ENCODE results near the gene COPZ2.
"Not testable (repeated sequence)": the region's sequence is repeated elsewhere in the genome, so short reads cannot be mapped to it uniquely, and the experiment has no call there.

Gene COPZ2

DNA sequence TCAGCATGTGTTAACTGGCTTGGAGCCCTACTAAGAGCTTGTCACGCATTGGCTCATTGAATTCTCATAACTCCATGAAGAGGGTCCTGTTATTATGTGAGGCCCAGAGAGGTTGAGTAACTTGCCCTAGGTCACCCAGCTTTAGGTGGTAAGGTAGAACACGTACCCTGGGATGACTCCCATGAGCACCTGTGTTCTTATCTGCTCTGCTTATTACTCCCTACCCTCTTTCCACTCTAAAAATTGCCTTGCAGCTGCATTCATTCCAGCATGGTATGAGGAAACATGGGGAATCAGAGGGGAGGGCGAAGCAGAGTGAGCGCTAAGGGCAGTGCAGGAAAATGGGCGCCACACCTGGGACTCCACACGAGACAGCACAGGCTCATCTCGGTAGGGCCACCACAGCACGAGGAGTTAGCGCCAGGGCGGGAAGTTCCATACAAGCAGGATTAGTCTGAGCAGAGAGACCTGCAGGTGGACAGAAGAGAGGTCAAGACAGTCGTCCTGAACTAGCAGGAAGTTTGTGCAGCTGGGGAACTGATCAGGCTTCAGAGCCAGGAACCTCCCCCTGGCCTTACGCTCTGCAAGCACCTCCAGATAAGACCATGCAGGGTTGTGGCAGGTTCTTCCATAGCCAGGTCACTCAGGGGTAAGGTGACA, 10.1 kb downstream of the COPZ2 start:
- no peak for DNase-seq

DNA sequence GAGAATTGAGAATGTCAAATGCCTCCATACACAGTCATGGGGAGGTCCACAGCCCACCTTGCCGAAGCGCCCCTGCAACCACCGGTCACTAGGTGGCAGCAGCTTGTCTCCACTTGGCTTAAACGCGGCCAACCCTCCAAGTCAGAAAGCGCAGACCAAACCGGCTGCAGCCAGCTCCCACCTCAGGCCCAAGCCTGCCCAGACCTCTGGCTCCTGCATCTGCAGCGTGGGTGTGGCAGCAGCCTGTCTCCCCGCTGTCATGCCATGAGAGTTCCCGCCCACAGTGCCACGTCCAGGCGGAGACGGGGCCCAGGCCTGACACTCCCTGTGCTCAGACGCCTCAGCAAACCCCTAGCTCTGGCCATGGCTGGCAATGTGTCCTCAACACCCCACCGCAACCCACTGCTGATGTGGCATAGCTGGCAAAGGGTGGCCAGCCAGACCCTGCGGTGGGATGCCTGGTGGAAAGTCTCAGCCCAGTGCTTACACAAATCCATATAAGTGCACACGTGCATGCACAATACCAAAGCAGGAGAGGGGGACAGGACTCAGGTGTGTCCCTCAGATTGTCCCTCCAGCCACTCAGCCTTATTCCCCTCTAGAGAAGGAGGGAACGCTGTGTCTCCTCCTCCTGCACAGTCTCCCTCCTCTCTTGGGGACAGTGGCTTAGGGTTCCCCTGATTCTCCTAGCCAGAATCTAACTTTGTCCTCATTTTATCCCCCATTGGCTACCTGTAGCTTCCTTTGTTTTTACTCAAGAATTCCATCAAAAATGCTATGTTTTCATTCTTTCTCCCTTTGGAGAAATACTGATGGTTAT, 10.9 kb downstream of the COPZ2 start:
- peak; percentile 81 for DNase-seq

DNA sequence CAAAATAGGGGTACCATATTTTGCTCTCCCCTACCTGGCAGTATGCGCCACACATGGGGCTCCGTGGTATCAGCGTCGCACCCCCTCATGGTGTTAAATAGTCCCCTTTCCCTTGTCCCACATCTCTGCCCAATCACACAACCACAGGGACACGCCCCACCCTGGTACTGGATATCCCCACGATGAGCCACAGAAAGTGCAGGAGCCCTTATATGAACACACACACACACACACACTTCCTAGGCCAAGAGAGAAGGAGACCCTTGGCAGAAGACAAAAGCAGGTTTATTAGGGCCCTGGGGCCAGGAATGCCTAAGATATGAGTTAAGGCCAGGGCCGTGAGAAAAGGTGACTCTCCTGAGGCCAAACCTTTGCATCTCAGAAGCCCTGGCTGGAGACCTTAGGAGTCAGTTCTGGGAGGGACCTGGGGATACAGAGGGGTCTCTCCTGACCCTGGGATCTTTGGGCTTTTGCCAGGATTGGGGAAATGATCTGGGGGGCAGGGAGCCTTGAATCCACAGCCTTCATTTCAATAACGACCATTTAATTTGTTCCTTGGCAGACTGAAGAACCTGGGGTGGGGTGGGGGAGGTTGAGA, 11.6 kb downstream of the COPZ2 start:
- peak; percentile 53 for DNase-seq

DNA sequence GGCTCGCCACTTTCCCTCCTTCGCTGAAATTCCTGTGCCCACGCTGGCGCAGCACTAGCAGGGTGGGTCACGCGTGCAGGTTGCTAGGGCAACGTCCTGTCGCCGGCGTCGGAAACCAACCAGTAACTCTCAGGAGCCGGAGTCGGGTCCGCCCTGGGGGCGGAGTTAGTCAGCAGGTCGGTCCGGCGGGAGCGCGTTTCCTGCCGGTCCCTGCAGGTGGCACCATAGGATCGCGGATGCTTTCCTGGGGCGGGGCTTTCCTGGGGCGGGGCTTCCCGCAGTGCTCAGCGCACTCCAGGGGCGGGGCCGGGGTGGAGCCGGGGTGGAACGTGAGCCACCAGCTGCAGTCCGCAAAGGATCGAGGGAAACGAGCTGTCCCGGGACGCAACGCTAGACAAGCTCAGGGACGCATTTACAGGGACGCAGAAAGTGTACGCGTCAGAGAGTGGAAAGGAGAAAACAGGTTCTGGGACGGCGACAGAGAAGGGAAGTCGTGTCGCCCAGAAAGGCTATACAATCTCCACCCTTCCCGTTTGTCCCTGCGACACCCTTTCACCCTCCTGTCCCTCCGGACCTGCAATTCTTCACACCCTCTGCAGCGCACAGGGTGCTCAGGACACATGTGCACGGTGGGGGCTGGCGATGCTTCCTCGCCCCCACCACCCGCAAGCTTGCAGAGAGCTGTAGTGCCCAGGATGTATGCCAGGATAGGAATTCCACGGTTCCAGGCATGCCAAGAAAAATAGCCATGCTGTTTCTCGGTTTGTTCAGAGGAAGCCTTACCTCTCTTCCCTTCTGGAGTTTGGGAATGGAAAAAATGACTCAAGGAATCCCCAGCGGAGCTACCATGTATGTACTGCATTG, 12.3 kb downstream of the COPZ2 start:
- DNase-seq: peak; percentile 97

DNA sequence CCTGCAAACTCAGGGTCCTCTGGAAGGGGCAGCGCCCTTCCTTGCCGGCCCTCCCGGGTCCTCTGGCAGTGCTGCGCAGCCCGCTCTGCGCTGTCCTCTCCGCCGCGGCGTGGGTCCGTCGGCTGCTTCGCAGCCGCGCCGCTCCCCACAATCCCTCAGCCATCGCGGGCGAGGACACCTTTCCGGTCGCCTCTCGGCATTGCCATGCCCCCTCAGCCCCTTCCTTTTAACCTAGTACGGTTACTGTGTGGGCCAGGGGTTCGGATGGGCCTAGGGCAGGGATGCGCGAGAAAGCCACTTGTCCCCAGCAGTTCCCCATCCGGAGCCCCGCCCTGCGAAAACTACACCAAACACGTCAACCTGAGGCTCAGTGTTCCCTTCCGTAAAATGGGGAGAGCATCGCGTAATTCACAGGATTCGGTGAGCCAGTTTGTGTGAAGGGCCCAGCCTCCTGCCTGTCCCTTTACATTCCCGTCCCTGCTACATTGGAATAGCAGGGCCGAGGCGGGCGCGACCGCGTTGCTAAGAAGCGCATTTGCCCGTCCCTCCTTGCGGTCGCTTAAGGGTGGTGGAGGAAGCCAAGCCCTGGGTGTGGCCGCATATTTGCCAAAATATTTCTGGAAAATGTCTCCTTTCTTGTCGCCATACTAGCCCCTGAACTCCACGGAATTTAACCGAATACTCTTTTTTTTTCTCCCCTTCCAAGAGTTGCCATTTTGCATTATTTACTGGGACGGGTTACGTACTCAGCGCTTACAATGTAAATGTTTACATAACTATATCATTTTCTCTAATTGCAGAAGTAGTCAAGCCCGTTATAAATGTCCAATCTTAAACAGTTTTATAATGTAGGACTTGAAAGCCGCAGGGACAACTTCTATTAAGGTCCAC, 13.2 kb downstream of the COPZ2 start:
- DNase-seq: no peak

DNA sequence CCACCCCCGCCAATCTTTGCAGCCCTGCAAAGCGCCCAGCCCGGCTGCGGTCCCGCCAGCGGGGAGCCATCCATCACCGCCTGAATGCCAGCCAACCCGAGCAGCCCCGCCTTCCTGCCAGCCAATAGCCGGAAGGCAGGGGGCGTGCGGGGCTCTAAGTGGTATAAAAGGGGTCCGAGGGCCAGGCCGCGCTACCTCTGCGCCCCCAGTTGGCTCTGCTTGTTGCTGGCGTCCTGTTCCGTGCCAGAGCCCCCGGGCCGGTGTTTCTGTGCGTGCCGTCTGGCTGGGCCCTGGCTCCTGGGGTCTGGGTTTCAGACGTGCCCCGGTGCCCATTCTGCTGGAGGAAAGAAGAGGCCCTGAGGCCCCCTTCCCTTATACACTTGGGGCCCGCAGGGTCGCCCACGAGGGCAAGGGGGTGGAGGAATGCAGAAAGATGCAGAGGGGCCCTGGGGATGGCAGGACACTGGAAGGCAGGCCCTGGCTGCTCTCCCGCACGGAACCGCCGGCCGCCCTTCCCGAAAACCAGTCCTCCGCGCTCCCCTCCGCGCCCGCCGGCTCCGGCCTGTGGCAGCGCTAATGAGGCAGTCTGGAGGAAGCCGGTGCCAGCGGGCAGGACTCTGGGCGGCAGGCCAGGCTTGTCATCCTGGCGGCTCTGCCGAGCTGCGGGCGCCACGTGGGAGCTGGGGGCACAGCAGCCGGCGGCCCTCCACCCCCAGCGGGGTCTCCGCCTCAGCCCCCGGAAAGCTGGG, 14.0 kb downstream of the COPZ2 start:
- peak; percentile 77 for DNase-seq

DNA sequence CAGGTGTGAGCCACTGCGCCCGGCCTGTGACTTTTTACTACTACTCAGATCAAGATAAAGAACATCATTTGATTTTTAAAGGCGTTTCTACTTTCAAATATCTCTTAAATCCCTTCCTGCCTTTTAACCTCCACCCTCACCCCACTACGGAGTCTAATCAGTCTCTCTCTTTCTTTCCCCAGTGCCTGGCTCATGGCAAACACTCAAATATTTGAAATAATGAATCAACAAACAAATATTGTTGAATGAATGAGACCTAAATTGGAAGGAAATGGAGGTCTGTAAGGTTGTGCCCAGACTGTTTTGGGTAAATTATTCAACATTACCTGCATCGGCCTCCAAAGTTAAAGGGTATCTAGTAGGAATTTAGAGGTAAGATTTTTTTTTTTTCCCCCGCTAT, 14.7 kb downstream of the COPZ2 start:
- DNase-seq: no peak

DNA sequence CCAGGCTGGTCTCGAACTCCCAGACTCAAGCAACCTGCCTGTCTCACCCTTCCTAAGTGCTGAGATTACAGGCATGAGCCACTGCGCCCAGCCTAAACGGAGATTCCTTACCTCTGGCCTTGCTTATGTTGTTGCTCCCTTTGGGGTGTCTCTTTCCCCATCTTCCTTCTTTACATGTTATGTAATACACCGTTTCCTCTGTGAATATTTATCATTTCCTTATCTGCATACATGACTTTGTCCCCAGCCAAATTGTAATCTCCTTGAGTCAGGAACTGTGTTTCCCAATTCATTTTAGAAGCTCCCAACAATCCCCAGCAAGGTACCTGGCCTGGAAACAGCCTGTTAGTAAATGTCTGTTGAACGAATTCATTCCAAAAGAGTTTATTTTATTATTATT, 15.7 kb downstream of the COPZ2 start:
- DNase-seq: no peak

DNA sequence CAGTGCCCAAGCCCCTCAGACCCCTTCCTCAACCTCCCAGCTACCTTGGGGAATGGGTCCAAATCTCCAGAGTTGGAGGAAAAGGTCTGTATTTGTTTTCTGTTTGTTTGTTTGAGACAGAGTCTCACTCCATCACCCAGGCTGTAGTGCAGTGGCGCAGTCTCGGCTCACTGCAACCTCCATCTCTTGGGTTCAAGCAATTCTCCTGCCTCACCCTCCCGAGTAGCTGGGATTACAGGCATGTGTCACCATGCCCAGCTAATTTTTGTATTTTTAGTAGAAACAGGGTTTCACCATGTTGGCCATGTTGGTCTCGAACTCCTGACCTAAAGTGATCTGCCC, 19.8 kb downstream of the COPZ2 start:
- not testable (repeated sequence) for DNase-seq

DNA sequence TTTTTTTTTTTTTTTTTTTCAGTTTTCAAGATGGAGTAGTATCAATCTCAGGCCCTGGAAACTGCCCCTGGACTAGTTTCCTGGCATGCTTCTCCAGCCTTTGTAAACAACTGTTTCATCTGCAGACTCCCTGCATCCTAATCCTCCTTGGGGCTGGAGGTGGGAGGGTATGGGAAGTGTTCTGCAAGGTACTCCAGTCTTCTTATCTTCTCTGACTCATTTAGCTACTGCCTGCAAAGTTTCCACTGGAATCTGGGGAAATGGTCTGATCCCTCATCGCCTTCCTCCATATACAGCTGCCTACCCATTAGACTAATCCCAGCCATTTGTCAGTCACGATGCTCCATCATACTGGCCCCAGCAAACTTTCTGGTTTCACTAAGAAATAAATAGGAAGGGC, 21.5 kb downstream of the COPZ2 start:
- DNase-seq: no peak

DNA sequence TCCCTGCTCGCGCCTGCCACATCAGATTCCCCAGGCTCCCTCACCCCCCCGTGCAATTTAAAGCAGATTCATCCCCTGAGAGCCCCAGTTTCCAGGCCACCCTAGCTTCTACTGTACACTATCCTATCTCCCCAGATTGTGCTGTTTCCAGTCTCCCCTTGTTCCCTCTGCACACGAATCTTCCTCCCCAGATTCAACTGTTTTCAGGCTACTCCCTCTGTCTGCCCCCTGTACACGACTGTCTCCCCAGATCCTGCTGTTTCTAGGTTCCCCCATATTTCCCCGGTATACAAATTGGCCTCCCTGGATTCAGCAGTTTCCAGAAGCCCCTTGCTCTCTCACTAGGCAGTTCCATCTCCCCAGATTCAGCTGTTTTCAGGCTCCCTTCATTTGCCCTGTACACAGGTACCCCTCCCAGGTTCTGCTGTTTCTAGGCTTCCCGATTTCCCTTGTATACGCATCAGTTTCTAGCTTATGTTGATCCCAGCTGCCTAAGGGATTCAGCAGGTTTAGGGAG, 22.9 kb downstream of the COPZ2 start:
- no peak for DNase-seq

DNA sequence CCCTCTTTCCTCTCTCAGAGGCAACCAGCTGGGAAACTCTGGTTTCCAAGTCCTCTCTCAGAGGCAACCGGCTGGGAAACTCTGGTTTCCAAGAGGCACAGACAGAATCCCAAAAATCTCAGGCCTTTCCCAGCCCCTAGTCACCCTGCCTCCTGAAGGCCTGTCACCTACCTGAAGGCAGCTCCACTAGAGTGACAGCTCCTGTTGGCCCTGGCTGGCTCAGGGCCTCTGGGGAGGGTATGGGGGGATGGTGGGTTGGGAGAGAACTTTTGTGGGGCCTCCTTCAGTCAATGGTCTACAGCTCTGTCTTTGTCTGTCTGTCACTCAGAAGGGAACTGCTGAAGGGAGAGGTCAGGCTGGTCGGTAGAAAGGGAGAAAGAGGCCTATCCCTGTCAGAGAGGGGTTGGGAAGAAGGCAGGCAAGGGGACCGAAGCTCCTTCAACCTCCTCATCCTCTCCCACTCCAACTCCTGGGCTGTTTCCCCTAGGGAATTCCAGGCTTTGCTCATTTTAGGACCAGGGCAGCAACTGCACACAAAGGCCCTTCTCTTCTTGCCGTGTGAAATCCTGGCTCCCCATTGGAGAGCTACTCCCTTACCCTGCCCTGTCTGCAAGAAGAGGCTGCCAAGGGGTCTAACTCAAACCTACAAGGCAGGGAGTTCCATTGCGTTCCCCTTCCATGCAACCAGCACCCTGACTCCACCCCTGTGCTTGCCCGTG, 23.6 kb downstream of the COPZ2 start:
- DNase-seq: no peak

DNA sequence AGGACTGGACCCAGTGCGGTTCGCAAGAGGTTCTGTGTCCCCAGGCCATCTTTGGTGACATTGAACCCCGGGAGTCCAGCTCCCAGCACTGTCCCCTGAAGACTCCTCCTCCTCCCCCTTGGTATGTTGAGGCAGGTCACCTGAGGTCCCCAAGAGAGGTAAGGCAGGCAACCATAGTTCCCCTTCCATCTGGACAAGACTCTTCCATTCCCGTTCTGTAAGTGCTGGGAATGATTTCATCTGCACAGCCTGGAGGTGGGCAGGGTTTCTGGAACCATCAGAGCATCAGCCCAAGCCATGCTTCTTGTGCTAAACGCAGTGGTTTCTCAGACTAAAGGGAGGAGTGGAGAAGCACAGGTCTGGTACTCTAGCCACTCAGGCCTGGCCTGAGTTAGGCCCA, 24.9 kb downstream of the COPZ2 start:
- no peak for DNase-seq

DNA sequence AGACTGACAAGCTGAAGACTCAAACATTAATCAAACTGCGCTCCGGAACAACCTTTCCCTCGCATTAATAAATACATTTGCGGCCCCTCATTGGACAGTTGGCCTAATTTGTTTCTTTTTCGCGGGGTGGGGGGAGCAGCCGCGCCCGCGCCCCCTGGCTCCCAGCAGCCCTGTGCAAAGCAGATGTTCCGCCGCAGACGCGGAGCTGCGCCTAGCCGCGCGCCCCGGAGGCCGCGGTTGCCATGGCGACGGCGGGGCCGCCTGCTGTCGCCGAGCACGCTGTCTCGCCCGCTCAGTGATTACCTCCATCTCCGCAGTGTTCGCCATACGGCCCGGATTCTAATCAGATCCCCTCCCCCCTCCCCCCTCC, 25.5 kb downstream of the COPZ2 start:
- DNase-seq: no peak

DNA sequence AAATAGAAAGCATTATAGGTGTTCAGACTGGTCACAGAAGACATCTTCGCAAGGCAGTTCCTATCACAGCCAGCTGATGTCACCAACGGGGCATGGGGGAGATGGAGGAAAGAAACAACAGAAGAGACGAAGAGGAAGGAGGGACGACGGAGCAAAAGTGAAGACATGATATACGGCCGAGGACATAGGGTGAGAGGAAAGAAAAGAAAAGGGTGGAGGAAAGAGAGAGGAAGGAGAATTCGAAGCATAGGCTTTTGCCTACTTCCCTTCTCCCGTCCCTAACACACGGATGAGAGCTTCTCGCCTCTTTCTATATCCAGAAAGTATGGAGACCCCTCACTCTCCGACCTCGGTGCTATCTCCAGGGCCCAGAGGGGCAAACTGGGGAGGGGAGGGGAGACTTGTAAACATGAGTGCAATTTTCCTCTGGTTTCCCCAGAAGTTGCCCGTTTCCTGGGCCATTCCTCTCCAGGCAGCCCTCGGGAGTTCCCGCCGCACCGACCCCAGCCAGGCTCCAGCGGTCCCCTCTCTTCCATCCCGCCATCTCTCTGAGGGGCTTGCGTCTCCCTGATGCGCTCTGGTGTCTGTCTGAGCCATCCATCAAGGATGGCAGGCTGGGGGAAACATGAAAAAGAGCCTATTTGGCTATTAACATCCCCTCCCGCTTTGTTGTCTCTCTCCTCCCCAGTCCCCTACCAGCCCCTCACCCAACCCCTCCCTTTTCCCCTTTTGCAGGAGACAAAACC, 26.0 kb downstream of the COPZ2 start:
- DNase-seq: peak; percentile 15

DNA sequence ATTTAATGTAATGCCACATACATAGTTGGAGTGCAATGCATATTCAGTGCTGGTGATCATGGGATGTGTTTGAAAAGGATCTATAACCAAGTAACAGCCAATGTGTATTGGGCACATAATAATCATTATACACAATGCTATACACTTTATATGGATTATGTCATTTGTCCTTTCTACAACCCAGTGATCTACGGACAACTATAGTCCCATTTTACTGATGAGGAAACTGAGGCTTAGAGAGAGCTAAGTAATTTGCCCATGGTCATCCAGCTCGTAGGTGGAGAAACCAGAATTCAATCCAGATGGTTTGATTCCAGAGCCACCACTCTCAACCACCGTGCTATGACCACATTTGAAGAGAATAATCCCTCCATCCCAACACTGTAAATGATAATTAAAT, 27.4 kb downstream of the COPZ2 start:
- DNase-seq: no peak

DNA sequence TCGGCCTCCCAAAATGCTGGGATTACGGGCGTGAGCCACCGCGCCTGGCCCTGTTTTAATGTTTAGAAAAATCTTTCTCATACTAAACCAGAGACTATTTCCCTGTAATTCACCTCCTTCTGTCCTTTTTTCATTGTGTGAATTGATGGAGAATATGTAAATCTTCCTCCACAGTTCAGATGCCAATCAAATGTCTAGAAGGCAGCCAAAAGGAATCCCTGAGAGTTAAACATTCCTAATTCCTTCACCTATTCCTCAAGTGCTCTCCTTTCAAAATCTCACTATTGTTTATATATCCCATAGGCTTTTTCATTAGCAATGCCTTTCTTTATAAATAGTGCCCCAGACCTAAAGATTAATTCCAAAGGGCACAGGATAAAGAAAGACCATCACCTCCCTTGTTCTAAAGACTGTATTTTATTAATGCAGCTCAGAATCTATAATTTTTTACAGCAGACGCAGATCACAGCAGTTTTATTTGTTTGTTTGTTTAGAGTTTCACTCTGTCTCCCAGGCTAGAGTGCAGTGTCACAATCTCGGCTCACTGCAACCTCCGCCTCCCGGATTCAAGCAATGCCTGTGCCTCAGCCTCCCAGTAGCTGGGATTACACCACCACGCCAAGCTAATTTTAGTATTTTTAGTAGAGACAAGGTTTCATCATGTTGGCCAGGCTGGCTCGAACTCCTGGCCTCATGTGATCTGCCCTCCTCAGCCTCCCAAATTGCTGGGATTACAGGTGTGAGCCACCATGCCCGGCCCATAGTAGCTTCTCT, 30.5 kb downstream of the COPZ2 start:
- DNase-seq: no peak

DNA sequence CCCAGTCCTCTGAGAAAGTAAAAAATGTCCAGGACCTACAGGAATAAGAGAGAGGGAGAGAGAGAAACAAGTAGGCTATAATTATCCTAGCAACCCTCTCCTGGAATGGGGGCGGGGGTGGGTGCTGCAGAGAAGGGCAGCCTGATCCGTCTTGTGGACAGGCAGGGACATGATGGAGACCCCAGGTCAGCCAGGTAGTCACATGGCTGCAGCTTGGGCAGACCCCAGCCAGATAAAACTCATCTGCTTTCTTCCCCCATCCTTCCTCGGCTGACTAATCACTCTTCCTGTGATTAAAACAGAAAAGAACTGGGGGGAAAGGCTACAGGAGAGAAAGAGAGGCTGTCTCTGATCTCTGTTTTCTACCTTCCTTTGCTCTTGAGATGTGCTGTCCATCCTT, 32.6 kb downstream of the COPZ2 start:
- no peak for DNase-seq
